GM11168 (cell line): Measurements from ENCODE around the gene IL17B.

Experiments
- in situ Hi-C: fragments of 300-500 bp; cut with MboI; formaldehyde crosslinking; loops from one replicate; pipeline ENCODE4 v1.12.0; 2022; ENCODE audit warnings: low sequenced_read_pairs; ENCODE audit not compliant: unreplicated experiment

The IL17B gene

GRCh38 chr5:149363936-149364335, 15.2 kb downstream of the IL17B start:
- in situ Hi-C loops = no loop called here

- in situ Hi-C loops = no loop called here
Measured at GRCh38 chr5:149363358-149363757, 15.7 kb downstream of the IL17B start.

GRCh38 chr5:149362541-149362940, 16.6 kb downstream of the IL17B start:
- in situ Hi-C loops = no loop called here

GRCh38 chr5:149360272-149360671, 18.8 kb downstream of the IL17B start:
- in situ Hi-C loops = no loop called here

GRCh38 chr5:149358868-149359495, 20.1 kb downstream of the IL17B start:
- in situ Hi-C loops = no loop called here

- in situ Hi-C loops = no loop called here
Measured at GRCh38 chr5:149358294-149358651, 20.8 kb downstream of the IL17B start.

GRCh38 chr5:149357370-149358293, 21.5 kb downstream of the IL17B start, which contains the start of gene PCYOX1L:
Gene PCYOX1L, plus strand, starts transcription at chr5:149358046. Its CDS starts 23 bp downstream, at chr5:149358069.
- in situ Hi-C loops = no loop called here

- in situ Hi-C loops = no loop called here
Measured at GRCh38 chr5:149356391-149356790, 22.7 kb downstream of the IL17B start.

GRCh38 chr5:149355688-149356087, 23.4 kb downstream of the IL17B start:
- in situ Hi-C loops = no loop called here

GRCh38 chr5:149353911-149354310, 25.2 kb downstream of the IL17B start:
- in situ Hi-C loops = no loop called here

GRCh38 chr5:149352169-149352568, 26.9 kb downstream of the IL17B start:
- in situ Hi-C loops = no loop called here

GRCh38 chr5:149349382-149349781, 29.7 kb downstream of the IL17B start:
- in situ Hi-C loops = no loop called here

- in situ Hi-C loops = no loop called here
Measured at GRCh38 chr5:149348518-149348917, 30.6 kb downstream of the IL17B start.

- in situ Hi-C loops = no loop called here
Measured at GRCh38 chr5:149345892-149346222, 33.2 kb downstream of the IL17B start.

- in situ Hi-C loops = no loop called here
Measured at GRCh38 chr5:149345147-149345891, 33.8 kb downstream of the IL17B start, which contains the start of gene GRPEL2. Gene GRPEL2, plus strand, starts transcription at chr5:149345499. Its CDS starts 41 bp downstream, at chr5:149345540.

GRCh38 chr5:149344151-149344550, 34.9 kb downstream of the IL17B start:
- in situ Hi-C loops = no loop called here

GRCh38 chr5:149341876-149342275, 37.2 kb downstream of the IL17B start:
- in situ Hi-C loops = no loop called here

- in situ Hi-C loops = no loop called here
Measured at GRCh38 chr5:149340920-149341319, 38.2 kb downstream of the IL17B start.

GRCh38 chr5:149338364-149338763, 40.7 kb downstream of the IL17B start:
- in situ Hi-C loops = no loop called here

- in situ Hi-C loops = no loop called here
Measured at GRCh38 chr5:149337736-149338135, 41.4 kb downstream of the IL17B start.
